ENCODE data around the gene COL2A1.

Gene COL2A1

GRCh38 chr12:48004053-48004941 lies at the start of gene COL2A1:
TSS of gene COL2A1 (minus strand) at chr12:48004476. CDS start at chr12:48004321, 155 bp downstream.
- no peaks in the 10 kb centered on the region for H3K9me3 ChIP-seq (ENCODE audit: insufficient read depth, low read depth, low read length)
- H3K27me3 ChIP-seq (ENCODE audit: insufficient read depth, low read length) = peaks cover 100% of the 10 kb centered on the region
- H3K27ac ChIP-seq (ENCODE audit: low read length) = no peak within 1 kb of the TSS
- H3K4me1 ChIP-seq (ENCODE audit: insufficient read depth, low read length) = peaks cover 19% of the 10 kb centered on the region; the same call in 1 of the 2 replicates
- peak within 1 kb of the TSS; percentile 69 for H3K4me3 ChIP-seq (ENCODE audit: low read length)
- no peaks in the 10 kb centered on the region for H3K36me3 ChIP-seq (ENCODE audit: insufficient read depth, low read depth, low read length)
- H3K9ac ChIP-seq (ENCODE audit: low read depth, low read length) = peak within 1 kb of the TSS; percentile 54; the same call in 1 of the 2 replicates

GRCh38 chr12:48053883-48054282 lies 49.6 kb upstream of the COL2A1 start:
- Histone ChIP-seq H3K9ac (ENCODE audit: low read depth, low read length) (no peak overlapping the region), H3K36me3 (ENCODE audit: insufficient read depth, low read depth, low read length) (peaks cover 20% of the 10 kb centered on the region), H3K27me3 (ENCODE audit: insufficient read depth, low read length) (no peaks in the 10 kb centered on the region)

GRCh38 chr12:48053122-48053521 lies 48.8 kb upstream of the COL2A1 start:
- no peaks in the 10 kb centered on the region for H3K27me3 ChIP-seq (ENCODE audit: insufficient read depth, low read length)
- H3K27ac ChIP-seq (ENCODE audit: low read length) = no peak overlapping the region
- peaks cover 20% of the 10 kb centered on the region for H3K36me3 ChIP-seq (ENCODE audit: insufficient read depth, low read depth, low read length)
- H3K4me1 ChIP-seq (ENCODE audit: insufficient read depth, low read length) = no peaks in the 10 kb centered on the region
- no peaks in the 10 kb centered on the region for H3K9me3 ChIP-seq (ENCODE audit: insufficient read depth, low read depth, low read length)
- no peak overlapping the region for H3K4me3 ChIP-seq (ENCODE audit: low read length)
- H3K9ac ChIP-seq (ENCODE audit: low read depth, low read length) = no peak overlapping the region

More at GRCh38 chr12:48053883-48054282, 49.6 kb upstream of the COL2A1 start:
- Histone ChIP-seq H3K9me3 (ENCODE audit: insufficient read depth, low read depth, low read length) (no peaks in the 10 kb centered on the region), H3K27ac (ENCODE audit: low read length) (no peak overlapping the region), H3K4me3 (ENCODE audit: low read length) (no peak overlapping the region), H3K4me1 (ENCODE audit: insufficient read depth, low read length) (no peaks in the 10 kb centered on the region)

GRCh38 chr12:48051681-48052080 lies 47.4 kb upstream of the COL2A1 start:
- H3K9me3 ChIP-seq (ENCODE audit: insufficient read depth, low read depth, low read length) = no peaks in the 10 kb centered on the region
- H3K27me3 ChIP-seq (ENCODE audit: insufficient read depth, low read length) = no peaks in the 10 kb centered on the region
- H3K9ac ChIP-seq (ENCODE audit: low read depth, low read length) = no peak overlapping the region
- H3K27ac ChIP-seq (ENCODE audit: low read length) = no peak overlapping the region
- H3K4me3 ChIP-seq (ENCODE audit: low read length) = no peak overlapping the region
- peaks cover 34% of the 10 kb centered on the region for H3K36me3 ChIP-seq (ENCODE audit: insufficient read depth, low read depth, low read length)
- no peaks in the 10 kb centered on the region for H3K4me1 ChIP-seq (ENCODE audit: insufficient read depth, low read length)

- H3K27me3 ChIP-seq (ENCODE audit: insufficient read depth, low read length) = no peaks in the 10 kb centered on the region
- H3K27ac ChIP-seq (ENCODE audit: low read length) = no peak overlapping the region
- H3K4me1 ChIP-seq (ENCODE audit: insufficient read depth, low read length) = no peaks in the 10 kb centered on the region
- peaks cover 49% of the 10 kb centered on the region for H3K36me3 ChIP-seq (ENCODE audit: insufficient read depth, low read depth, low read length)
- H3K9ac ChIP-seq (ENCODE audit: low read depth, low read length) = no peak overlapping the region
- H3K4me3 ChIP-seq (ENCODE audit: low read length) = no peak overlapping the region
- H3K9me3 ChIP-seq (ENCODE audit: insufficient read depth, low read depth, low read length) = no peaks in the 10 kb centered on the region
Measured at GRCh38 chr12:48050174-48050573, 45.9 kb upstream of the COL2A1 start.

- no peak overlapping the region for H3K27ac ChIP-seq (ENCODE audit: low read length)
- H3K4me3 ChIP-seq (ENCODE audit: low read length) = no peak overlapping the region
- peaks cover 68% of the 10 kb centered on the region for H3K36me3 ChIP-seq (ENCODE audit: insufficient read depth, low read depth, low read length)
- no peaks in the 10 kb centered on the region for H3K27me3 ChIP-seq (ENCODE audit: insufficient read depth, low read length)
- H3K4me1 ChIP-seq (ENCODE audit: insufficient read depth, low read length) = no peaks in the 10 kb centered on the region
- H3K9me3 ChIP-seq (ENCODE audit: insufficient read depth, low read depth, low read length) = no peaks in the 10 kb centered on the region
- H3K9ac ChIP-seq (ENCODE audit: low read depth, low read length) = no peak overlapping the region
Measured at GRCh38 chr12:48045965-48046518, 41.8 kb upstream of the COL2A1 start.

GRCh38 chr12:48045061-48045846 lies 41.0 kb upstream of the COL2A1 start:
- Histone ChIP-seq H3K27ac (ENCODE audit: low read length) (no peak overlapping the region), H3K27me3 (ENCODE audit: insufficient read depth, low read length) (0 out of 2 replicates have a peak, but pooled peaks cover 3% of the 10 kb centered on the region), H3K9me3 (ENCODE audit: insufficient read depth, low read depth, low read length) (no peaks in the 10 kb centered on the region), H3K36me3 (ENCODE audit: insufficient read depth, low read depth, low read length) (peaks cover 68% of the 10 kb centered on the region), H3K9ac (ENCODE audit: low read depth, low read length) (no peak overlapping the region), H3K4me1 (ENCODE audit: insufficient read depth, low read length) (no peaks in the 10 kb centered on the region), H3K4me3 (ENCODE audit: low read length) (no peak overlapping the region)

GRCh38 chr12:48044396-48044795 lies 40.1 kb upstream of the COL2A1 start:
- Histone ChIP-seq H3K9me3 (ENCODE audit: insufficient read depth, low read depth, low read length) (no peaks in the 10 kb centered on the region), H3K36me3 (ENCODE audit: insufficient read depth, low read depth, low read length) (peaks cover 60% of the 10 kb centered on the region), H3K27me3 (ENCODE audit: insufficient read depth, low read length) (peaks cover 11% of the 10 kb centered on the region), H3K4me3 (ENCODE audit: low read length) (no peak overlapping the region), H3K9ac (ENCODE audit: low read depth, low read length) (no peak overlapping the region), H3K27ac (ENCODE audit: low read length) (no peak overlapping the region), H3K4me1 (ENCODE audit: insufficient read depth, low read length) (no peaks in the 10 kb centered on the region; the same call in 1 of the 2 replicates)

GRCh38 chr12:48043771-48044170 lies 39.5 kb upstream of the COL2A1 start:
- Histone ChIP-seq H3K36me3 (ENCODE audit: insufficient read depth, low read depth, low read length) (peaks cover 55% of the 10 kb centered on the region), H3K4me3 (ENCODE audit: low read length) (no peak overlapping the region), H3K9ac (ENCODE audit: low read depth, low read length) (no peak overlapping the region), H3K27me3 (ENCODE audit: insufficient read depth, low read length) (peaks cover 18% of the 10 kb centered on the region), H3K4me1 (ENCODE audit: insufficient read depth, low read length) (no peaks in the 10 kb centered on the region; the same call in 1 of the 2 replicates), H3K27ac (ENCODE audit: low read length) (no peak overlapping the region), H3K9me3 (ENCODE audit: insufficient read depth, low read depth, low read length) (no peaks in the 10 kb centered on the region)

- Histone ChIP-seq H3K27ac (ENCODE audit: low read length) (no peak overlapping the region), H3K27me3 (ENCODE audit: insufficient read depth, low read length) (peaks cover 33% of the 10 kb centered on the region), H3K4me1 (ENCODE audit: insufficient read depth, low read length) (peaks cover 15% of the 10 kb centered on the region), H3K9ac (ENCODE audit: low read depth, low read length) (no peak overlapping the region), H3K4me3 (ENCODE audit: low read length) (no peak overlapping the region), H3K36me3 (ENCODE audit: insufficient read depth, low read depth, low read length) (peaks cover 35% of the 10 kb centered on the region), H3K9me3 (ENCODE audit: insufficient read depth, low read depth, low read length) (no peaks in the 10 kb centered on the region)
Measured at GRCh38 chr12:48041591-48042423, 37.5 kb upstream of the COL2A1 start.

- peaks cover 47% of the 10 kb centered on the region for H3K27me3 ChIP-seq (ENCODE audit: insufficient read depth, low read length)
- no peak overlapping the region for H3K9ac ChIP-seq (ENCODE audit: low read depth, low read length)
- no peak overlapping the region for H3K27ac ChIP-seq (ENCODE audit: low read length)
- peaks cover 17% of the 10 kb centered on the region for H3K4me1 ChIP-seq (ENCODE audit: insufficient read depth, low read length)
- no peak overlapping the region for H3K4me3 ChIP-seq (ENCODE audit: low read length)
- no peaks in the 10 kb centered on the region for H3K9me3 ChIP-seq (ENCODE audit: insufficient read depth, low read depth, low read length)
- H3K36me3 ChIP-seq (ENCODE audit: insufficient read depth, low read depth, low read length) = peaks cover 21% of the 10 kb centered on the region
Measured at GRCh38 chr12:48040354-48040753, 36.1 kb upstream of the COL2A1 start.
